Measurements from ENCODE around the gene TOMM5.

Gene TOMM5

DNA sequence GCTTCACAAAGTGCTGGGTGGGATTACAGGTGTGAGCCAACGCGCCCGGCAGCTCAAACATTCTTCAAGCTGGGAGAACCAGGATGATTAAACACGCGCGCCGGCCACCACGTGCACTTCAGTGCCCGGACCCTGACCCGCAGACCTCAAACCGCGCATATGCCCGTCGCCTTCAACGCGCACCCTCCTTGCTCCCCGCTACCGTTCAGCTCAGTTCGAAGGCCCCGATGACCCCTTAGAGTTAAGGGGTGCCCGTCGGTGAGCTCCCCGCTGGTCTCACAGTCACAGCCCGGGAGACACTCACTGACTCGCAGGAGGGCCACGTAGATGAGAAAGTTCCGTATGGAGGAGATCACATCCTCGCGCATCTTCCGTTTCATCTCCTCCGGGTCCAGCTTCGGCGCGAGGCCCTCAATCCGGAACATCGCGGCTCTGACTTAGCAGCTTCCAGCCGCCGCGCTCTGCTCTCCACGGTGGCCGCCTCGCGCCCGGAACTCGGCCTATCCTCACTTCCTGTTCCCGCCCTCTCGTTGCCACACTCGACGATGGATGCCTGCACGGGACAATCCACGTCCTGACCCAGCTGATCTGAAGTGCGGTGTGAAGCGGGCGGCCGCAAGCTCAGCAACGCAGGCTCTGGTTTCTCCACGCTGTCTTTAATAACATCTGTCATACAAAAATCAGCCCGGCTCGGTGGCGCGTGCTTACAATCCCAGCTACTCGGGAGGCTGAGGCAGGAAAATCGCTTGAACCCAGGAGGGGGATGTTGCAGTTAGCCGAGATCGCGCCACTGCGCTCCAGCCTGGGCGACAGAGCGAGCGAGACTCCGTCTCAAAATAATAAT is at the start of gene TOMM5:
TSS of gene TOMM5 (minus strand) at position 490 of the 844 bp plus-strand sequence. CDS start at position 425, 65 bp downstream.
- DNase-seq = peak; percentile 91 to 93

DNA sequence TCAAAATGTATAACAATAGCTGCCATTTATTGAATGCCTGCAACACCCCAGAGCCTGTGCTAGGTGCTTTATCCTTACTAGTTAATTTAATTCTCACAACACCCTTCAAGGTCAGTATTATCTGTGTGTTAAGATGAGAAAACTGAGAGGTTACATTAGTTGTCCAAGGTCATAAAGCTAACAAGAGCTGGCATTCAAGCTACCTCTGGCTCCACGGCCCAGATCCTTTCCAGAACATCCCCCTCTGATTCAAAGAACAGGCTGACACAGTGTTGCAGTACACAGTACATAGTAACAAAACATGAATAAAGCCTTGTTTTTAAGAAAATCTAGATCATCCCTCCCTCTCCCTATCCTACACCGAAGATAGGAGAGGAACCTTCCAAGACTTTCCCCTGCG is 48.9 kb upstream of the TOMM5 start:
- DNase-seq = no peak

DNA sequence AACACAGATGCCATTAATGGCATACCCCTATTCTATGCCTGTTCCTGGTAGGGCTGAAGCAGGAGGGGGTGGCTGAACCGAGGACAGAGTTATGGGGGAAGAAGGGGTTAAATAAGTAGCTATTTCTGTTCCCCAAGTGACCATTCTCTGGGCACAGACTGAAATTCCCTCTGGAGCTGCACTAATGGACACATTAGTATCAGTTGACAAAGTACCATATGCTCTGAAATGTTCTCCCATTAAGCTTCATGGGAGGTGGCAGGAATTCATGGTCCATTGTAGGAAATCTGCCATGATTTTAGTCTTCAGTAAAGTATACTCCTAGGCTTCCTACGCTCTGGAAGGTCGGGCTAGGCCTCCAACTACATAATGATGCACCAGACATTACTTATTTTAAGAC is 47.8 kb upstream of the TOMM5 start:
- DNase-seq = no peak

DNA sequence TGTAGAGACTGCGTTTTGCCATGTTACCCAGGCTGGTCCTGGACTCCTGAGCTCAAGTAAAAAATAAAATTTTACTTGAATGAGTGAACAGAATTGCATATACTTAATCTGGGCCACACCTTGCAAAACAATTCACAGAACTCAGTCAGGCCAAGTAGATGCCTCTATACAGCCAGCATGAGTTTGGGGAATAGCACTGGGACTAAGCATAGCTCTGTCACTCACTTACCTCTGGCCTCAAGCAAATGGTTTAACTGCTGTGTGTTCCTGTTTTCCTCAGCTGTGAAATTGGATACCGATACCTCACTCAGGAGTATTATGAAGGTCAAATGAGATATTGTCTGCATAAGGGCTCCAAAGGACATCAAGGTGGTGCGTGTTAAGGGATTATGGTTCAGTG is 47.4 kb upstream of the TOMM5 start:
- DNase-seq = no peak

DNA sequence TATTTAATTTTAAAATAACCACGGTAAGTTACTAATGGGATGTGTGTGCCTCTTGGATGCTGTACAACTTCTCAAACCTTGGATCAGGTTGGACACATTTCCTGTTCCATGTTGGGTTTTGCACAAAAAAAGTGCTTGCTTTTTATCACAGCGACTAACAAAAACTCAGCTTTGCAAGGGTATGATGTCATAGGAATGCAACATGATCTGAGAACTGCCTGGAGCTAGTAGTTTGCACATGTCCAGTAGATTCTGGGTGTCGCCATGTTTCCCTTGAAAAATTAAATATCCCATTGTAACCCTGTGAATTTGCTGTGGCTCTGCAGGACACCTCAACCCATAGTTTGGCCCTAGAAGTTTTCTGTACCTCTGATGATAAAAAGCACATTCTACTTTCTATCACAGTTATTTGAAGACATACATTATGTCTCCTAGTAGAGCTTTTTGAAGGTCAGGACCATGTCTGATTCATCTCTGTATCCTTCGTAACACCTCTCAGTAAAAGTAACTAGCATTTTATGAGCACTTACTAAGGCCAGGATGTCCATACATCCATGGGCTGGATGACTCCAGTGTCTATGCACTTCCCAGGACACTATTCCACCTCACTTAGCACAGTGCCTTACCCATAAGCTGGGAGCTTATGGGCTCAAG is 46.8 kb upstream of the TOMM5 start:
- DNase-seq = no peak

DNA sequence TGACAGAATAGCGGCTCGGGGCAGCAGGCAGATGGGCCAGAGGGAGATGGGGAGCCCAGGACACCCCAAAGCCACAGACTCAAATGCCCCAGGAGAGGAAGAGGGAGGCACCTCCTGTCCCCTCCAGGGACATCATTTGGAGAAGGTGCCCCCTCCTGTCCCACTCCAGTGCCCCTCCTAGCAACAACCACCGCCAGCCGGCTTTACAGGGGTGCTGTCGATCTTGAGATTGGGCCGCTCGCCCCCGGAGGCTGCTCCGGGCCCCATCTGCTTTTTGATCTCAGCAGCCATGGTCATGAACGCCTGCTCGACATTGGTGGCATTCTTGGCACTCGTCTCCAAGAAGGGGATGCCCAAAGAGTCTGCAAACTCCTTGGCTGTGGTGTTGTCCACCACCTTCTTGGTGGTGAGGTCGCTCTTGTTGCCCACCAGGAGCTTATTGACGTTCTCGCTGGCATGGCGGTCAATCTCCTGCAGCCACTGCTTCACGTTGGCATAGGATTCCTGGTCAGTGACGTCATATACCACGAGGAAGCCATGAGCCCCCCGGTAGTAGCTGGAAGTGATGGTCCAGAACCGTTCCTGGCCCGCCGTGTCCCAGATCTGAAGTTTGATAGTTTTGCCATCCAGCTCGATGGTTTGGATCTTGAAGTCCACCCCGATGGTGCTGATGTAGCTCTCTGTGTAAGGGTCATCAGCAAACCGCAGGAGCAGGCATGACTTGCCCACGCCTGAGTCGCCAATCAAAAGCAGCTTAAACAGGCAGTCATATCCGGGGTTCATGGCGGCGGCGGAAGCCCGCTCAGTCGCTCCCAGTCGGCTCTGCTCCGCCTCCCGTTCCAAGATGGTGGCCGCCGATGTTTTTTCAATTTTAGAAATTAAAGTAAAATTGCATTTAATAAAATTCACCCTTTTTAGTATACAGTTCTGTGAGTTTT is 44.4 kb upstream of the TOMM5 start:
- DNase-seq = no peak

DNA sequence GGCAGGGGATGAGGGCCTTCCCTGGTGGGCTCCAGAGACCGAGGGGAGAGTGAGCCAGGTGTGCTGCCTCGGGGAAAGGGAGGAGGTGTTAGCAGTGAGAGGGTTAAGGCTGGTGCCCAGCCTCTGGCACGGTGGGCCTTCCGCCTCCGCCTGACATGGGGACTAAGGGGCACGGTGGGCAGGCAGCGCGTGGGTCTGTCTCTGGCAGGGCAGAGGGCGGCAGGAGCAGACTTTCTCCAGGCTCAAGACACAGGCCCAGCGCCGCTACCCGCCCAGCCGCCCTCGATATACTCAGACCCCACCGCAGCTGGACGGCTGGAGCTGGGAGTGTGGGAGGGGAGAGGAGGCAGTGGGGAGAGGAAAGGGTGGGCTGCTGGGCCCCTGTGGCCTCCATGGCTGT is 43.4 kb upstream of the TOMM5 start:
- no peak for DNase-seq

DNA sequence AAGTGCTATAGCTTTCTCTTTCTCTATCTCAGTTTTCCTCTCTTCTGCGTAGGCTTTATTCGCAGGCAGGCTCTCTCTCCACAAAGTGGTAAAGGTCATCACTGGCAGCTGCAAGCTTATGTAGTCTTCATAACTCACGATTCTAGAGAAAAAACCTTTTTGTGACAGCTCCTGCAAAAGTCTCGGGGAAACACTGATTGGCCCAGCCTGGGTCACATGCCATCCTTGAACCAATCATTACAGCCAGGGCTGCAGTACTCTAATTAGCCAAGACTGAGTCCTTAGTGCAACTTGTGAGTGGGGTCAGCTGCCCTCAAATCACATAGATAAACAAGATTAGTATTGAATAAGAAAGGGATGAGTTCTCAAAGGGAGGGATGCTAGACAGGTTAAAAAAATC is 40.1 kb upstream of the TOMM5 start:
- DNase-seq = no peak

DNA sequence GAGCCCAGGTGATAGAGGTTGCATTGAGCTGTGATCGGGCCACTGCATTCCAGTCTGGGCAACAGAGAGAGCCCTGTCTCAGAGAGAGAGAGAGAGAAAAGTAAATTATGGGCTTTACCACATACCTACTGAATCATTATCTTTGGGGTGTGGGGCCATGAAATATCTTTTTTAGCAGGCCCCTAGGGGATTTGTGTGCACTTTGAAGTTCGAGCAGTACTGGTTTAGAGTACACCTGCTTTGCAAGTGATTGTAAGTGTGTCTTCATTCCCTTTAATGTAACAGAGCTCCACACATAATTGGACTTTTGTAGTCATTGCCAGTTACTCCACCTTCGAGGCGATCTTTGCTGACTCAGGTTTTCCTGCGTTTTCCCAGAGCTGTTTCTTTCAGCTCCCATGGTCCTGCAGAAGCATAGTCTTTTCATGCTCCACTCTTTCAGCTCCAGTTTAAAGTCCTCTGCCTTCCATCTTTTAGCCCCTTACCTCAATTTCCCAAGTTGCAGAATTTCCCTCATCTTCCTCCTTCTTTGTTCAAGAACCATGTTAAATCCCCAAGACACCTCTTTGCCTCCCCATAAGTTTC is 34.4 kb upstream of the TOMM5 start:
- no peak for DNase-seq

DNA sequence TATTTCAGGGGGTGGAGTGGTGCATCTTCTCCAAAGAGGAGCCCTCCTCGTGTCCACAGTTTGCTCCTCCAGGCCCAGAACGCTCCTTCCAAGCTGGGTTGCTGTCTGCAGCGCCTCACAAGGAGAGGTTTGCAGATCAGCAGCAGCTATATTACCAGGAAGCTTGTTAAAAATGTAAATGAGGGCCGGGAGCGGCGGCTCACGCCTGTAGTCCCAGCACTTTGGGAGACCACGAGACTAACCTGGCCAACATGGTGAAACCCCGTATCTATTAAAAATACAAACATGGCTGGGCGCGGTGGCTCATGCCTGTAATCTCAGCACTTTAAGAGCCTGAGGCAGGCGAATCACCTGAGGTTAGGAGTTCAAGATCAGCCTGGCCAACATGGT is 33.4 kb upstream of the TOMM5 start:
- DNase-seq = no peak

DNA sequence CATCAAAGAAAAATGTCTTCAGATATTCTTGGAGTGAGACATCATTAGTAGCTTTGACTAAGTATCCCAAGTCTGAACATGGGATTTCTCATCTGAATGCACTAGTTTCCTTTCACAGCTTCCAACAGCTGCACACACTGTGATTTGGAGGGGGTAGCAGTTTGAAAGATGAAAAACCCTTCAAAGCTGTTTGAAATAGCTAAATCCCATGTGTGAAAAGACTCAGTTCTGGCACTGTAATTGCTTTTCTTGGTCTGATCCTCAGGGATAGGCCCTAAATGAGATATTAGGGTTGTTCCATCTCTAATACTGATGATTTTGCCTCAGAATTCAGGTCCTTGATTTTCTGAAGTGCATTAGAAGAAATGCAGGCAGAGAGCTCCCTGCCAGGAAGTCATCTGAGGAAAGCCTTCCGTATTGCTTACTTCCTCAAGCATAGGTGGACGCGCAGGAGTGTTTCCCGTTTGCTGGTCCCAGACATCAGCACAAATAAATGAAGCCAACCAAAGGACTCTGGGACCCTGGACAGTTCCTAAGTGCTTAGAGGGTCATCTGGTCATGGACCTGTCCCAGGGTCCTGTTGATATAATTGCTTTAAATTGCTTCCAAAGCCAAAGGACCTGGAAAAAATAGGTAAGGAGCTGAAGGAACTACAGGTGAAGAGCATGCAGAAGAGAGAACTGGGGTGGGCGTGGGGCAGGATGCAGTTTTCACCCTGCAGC is 32.8 kb upstream of the TOMM5 start:
- no peak for DNase-seq

DNA sequence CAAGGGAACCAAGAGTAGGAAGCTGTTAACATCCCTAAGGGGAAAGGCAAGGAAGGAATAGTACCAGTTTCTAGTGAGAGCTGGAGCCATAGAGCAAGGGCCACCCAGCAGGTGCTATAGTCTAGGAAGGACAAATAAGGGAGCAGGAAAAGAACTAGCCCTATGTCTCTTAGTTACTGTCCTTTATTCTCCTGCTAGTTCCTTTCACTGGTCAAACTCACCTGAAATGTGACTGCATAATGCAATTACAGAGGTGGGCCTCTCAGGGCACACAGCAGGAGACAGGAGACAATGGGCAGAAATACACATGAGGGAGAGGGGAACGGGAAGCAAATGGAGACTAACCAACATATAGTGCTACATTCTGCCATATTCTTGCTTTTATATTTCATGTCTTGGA is 31.7 kb upstream of the TOMM5 start:
- DNase-seq = no peak

DNA sequence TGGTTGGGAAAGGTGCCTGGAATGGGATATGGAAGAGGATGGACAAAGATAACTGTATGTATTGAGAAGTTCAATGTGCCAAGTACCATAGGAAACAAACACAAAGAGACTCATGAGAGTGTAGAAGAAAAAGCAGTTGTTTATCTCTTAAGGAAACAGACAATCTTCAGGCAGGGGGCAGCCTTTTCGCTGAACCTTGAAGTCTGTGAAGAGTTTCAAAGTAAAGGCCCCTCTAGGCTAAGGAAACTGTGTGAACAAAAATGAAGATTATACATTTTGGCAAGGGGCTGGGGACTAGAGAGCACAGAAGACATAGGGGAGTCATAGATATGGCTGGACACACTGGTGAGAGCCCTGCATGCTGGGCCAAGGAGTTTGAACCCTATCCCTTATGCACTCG is 30.9 kb upstream of the TOMM5 start:
- DNase-seq = no peak

DNA sequence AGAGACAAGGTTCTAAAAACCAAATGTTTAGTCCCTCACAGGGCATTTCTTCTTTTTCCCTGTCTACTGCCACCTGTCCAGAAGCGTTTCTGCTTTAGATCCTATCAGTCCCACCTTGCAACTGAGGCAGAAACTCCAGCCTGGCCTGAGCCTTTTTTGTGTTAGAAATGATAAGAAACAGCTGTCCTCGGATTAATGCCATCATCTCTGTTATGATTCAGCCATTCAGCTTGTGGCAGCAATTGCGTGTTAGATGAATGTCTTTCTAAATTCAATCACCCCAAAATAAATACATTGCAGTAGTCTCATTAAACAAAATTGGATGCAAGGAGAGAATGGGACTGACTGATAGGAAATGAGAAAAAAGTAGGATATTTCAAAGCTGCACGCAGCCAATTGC is 30.1 kb upstream of the TOMM5 start:
- no peak for DNase-seq

DNA sequence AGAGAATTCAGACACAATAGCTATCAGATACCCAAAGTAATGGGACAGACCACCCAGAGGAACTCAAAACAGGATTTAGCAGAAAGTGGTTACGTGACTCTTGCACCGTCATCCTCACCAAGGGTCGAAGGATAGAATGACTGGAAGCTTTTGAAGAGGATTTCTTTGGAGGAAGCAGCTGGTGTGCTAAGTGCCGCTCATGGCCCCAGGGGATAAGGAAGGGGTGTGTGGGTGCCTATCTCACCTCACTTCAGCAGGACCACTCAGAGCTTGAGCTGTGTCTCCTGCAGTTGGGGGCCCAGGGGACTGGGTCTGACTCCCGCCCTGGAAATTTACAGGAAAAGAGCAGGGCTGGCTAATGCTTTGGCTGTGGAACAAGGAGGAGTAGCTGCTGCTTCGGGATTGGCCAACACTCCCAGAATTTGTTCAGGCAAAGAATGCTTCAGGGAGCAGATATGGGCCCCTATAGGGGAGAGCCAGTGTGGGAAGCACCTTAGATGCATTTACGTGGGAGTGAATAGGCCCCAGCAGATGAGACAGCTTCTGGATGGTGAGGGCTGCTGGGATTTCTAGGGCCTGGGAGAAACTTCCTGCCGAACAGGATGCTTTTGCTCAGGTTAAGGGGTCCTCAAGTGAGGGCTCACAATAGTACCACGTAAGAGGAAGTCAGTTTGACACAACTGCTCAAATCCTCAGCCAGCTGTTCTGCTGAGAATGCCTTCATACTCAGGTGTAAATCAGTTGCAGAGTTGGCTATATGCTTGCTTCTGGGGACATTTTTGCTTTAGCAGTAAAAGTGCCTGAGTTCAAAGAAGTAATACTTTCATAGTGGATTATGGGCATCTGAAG is 29.1 kb upstream of the TOMM5 start:
- DNase-seq = no peak

DNA sequence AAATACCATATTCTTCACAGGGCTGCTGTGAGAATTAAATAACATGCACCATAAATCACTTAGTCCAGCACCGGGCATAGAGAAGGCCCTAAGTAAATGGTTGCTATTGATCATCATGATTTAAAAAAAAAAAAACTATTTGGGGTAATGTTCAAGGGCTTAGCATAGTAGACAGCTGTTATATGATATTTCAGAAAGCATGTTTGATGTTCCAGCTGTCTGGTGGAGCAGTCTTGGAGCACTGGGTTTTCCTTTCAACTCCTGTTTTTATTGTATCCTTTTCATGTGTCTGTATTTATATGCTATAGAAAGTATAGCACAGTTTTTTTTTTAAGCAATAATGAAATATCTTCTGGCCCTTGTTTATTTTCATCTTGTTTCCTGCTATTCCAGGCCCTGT is 28.0 kb upstream of the TOMM5 start:
- DNase-seq = no peak

DNA sequence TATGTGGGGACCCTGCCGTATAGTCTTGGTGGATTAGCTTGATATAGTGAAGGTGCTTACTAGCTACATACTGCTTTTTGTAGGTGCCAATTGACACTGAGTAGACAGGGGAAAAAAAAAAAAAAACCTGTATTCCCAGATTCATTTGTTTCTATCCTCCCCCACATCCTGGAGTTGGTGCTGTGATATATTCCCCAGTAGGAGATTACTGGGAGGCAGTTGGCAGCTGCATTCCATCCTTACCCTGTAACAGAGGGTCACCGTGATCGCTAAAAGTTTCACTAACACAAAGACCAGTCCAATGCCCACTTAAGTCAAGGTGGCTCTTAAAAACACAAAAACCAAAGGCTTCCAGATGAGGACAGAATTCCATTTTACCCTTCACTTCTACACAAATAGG is 27.4 kb upstream of the TOMM5 start:
- DNase-seq = no peak

DNA sequence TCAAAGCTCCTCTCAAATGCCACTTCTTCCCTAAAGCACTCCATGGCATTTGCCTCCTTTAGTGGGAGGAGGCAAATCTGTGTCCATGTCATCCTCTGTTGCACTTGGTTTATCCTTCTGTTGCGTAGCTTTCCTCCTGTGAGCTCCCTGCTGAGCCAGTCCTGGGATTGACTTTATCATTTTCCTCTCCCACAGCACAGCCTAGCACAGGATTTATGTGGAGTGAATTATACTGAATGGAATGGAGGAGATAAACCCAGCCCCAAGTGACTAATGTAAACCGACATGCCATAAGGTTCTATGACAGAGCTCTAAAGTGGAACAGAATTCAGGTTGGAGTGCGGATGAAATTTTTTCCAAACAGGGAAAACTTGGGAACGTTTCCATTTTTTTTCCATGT is 26.4 kb upstream of the TOMM5 start:
- no peak for DNase-seq

DNA sequence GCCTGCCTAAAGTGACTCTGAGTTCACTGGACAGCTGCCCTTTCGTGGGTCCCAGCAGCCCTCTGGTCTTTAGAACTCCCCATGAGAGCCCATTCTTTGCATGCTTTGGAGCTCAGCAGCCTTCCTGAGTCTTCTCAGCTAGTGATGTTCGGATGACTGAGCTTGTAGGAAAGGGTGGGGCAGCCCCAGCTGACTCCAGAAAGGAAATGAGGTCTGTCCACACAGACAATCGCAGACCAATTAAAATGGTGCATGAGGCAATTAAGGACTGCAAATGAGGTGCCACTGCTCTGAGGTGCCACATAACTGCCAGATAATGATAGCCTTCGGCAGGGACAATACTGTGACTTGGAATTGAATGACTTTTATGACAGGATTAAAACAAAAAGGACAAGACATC is 25.4 kb upstream of the TOMM5 start:
- no peak for DNase-seq

DNA sequence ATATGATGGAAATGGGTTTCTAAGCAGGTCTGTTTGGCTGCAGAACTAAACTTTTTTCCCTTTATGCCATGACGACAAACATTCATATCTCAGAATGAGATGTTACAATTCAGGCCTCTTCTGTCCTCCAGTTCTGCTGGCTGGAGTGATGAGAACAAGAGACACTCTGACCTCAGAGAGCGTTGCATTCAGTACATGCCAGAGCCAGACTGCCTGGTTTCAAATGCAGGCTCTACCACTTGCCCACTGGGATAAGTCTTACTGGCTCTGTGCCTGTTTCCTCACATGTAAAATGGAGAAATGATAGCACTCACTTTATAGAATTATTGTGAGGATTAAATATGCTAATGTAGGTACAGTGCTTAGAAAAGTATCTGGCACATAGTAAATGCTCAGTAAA is 24.8 kb upstream of the TOMM5 start:
- no peak for DNase-seq

DNA sequence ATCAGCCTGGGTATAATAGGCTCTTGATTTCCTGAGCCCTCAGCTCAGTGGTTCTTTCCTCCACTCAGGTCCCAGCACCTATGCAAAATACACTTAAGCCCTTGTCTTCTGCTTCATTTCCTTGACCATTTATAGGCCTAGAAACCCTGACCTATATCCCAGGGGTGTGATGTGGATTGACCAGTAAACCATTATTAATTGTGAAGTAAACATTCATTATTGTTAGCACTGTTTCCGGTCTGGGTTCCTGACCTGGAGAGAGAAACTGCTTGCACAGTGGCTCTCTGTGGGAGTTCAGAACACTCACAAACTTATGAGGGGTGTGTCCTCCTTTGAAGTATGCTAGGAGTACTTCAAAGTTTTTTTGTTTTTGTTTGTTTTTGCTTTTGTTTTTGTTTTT is 19.6 kb upstream of the TOMM5 start:
- no peak for DNase-seq

DNA sequence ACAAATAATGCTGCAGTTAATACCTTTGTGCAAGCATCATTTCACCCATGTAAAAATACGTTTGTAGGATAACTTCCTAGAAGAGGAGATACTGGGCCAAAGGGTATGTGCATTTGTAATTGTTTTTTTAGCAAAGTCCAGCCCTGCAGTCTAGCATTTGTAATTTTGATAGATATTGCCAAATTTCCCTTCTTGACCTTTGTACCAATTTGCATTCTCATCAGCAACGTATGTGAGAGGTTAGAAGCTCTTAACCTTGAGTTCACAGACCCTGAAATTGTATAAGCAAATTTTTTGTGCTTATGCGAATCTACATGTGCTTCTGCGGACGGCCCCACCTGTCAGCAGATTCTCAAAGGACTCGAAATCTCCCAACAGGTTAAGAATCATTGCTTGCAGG is 18.6 kb upstream of the TOMM5 start:
- DNase-seq = no peak

Measured in activated CD4-positive, alpha-beta T cell treated with anti-CD3 and anti-CD28 coated beads, Interleukin-2, amount 50 U/mL, for 48 hours (primary cell).